ENCODE results near the gene OSBPL3.

- TF ChIP-seq CTCF (IDR thresholded peaks at IDR 0.05) = no peak
- TF ChIP-seq EZH2 (IDR thresholded peaks at IDR 0.05) = no peak
These were observed 150.2 kb downstream of the OSBPL3 start for GRCh38 chr7:24829787-24830186.

Measured in neural progenitor cell (in vitro differentiated cells).